NCI-H2029 (cell line): Measurements from ENCODE around the gene H2BK1.

ENCODE experiments used
- DNase-seq: peaks from one replicate; lab custom pipeline; 2025; lab: John Stamatoyannopoulos, UW

Gene H2BK1

GRCh38 chr7:151179287-151179860 lies 30.9 kb downstream of the H2BK1 start:
- no peak for DNase-seq

GRCh38 chr7:151178831-151179230 lies 31.5 kb downstream of the H2BK1 start:
- no peak for DNase-seq

GRCh38 chr7:151178236-151178635 lies 32.1 kb downstream of the H2BK1 start:
- no peak for DNase-seq

- DNase-seq = no peak
Measured at GRCh38 chr7:151177310-151177709, 33.0 kb downstream of the H2BK1 start.

- DNase-seq = no peak
Measured at GRCh38 chr7:151176401-151176800, 33.9 kb downstream of the H2BK1 start.

- DNase-seq = no peak
Measured at GRCh38 chr7:151175793-151176311, 34.4 kb downstream of the H2BK1 start.

- no peak for DNase-seq
Measured at GRCh38 chr7:151175047-151175792, 35.1 kb downstream of the H2BK1 start.

- no peak for DNase-seq
Measured at GRCh38 chr7:151174246-151175046, 35.8 kb downstream of the H2BK1 start.

GRCh38 chr7:151173386-151174245 lies 36.7 kb downstream of the H2BK1 start:
- DNase-seq = no peak

GRCh38 chr7:151172273-151173141 lies 37.8 kb downstream of the H2BK1 start:
- DNase-seq = peak; percentile 40

- DNase-seq = no peak
Measured at GRCh38 chr7:151168787-151169162, 41.5 kb downstream of the H2BK1 start.

- DNase-seq = no peak
Measured at GRCh38 chr7:151168003-151168786, 42.1 kb downstream of the H2BK1 start.

GRCh38 chr7:151167197-151167961 lies 42.9 kb downstream of the H2BK1 start, which contains the start of gene GBX1:
GBX1 (minus strand) TSS chr7:151167694; CDS start chr7:151167548, 146 bp downstream.
- DNase-seq = no peak

- DNase-seq = no peak
Measured at GRCh38 chr7:151166629-151167196, 43.6 kb downstream of the H2BK1 start.

- DNase-seq = no peak
Measured at GRCh38 chr7:151161757-151162156, 48.5 kb downstream of the H2BK1 start.
